Upper lobe of right lung (tissue), 1 donor: ENCODE data around the gene GCK. TPM values are rescaled to one million over a fixed set of nuclear protein-coding genes. Genes with fewer than 3 reads are reported as not detected.

ENCODE experiments used
- ATAC-seq: fragments of 200-7000 bp; cut with Tn5 transposase; one replicate; pipeline ENCODE4 v1.9.1; 2020; ENCODE audit warnings: mild to moderate bottlenecking, moderate library complexity
- DNase-seq: peaks from one replicate; pipeline ENCODE4 v3.0.0-alpha.2; 2020
- H3K27ac ChIP-seq: fragments of 200-600 bp; one replicate; pipeline ENCODE4 v1.8.0; 2022
- H3K27me3 ChIP-seq: fragments of 200-600 bp; one replicate; pipeline ENCODE4 v1.8.0; 2022; ENCODE audit warnings: mild to moderate bottlenecking
- H3K36me3 ChIP-seq: fragments of 200-600 bp; one replicate; pipeline ENCODE4 v1.8.0; 2022
- H3K4me1 ChIP-seq: fragments of 200-600 bp; one replicate; pipeline ENCODE4 v1.8.0; 2022
- H3K4me3 ChIP-seq: fragments of 200-600 bp; one replicate; pipeline ENCODE4 v1.8.0; 2022; ENCODE audit warnings: mild to moderate bottlenecking
- H3K9me3 ChIP-seq: fragments of 200-600 bp; one replicate; pipeline ENCODE4 v1.8.0; 2022
- intact Hi-C: fragments of 100-400 bp; cut with DNase I; formaldehyde crosslinking; loops from one replicate; pipeline ENCODE4 v1.11.0; 2022
- total RNA-seq: library from RNA; stranded (reverse); fragmentation: NEBNext Ultra II Directional; extraction: Animal tissue kit (Norgen Biotek cat#: 25700); gene quantifications from one replicate; pipeline ENCODE4 v1.2.1, GENCODE V29; 2021
- TF ChIP-seq, protein P1 (sequence below): fragments of 200-600 bp; IDR thresholded peaks from one replicate; pipeline ENCODE4 v1.8.0; 2022; ENCODE audit warnings: antibody characterized with exemption
- donor health status: DM: no; HTN: yes; CAD: no; lungs with severe emphysema.

GCK gene
- total RNA-seq, 1 donor from 2014 or later = 0.23 TPM

DNA sequence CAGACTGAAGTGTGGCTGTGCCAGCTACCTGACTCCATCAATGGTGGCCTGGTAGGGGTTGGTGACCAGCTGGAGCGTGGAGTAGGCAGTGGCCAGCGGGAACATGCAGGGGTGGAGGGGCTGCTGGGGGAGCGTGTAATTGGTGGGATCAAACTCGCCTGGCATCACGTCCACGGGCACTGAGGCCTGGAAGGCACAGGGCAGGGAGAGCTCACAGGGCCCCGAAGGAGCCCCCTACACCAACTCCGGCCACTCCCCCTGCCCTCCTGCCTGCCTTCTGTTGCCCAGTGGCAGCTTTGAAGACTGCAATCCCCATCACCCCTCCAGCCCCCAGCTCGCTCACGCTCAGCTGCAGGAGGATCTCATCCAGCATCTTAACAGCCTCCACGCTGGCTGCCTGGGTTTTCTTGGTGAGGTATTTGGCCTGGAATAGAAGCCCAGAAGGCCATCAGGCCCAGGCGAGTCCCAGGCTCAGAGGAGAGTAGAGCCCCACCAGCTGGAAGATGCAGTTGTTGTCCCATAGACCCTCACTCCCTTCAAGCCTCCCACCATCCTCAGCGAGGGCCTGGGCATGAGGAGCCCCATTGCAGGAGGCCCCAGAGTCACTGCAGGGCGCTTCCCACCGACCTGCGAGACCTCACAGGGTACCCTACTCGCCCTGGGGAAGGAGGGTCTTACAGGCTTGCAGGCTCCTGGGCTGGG is 73.0 kb downstream of the GCK start:
- Histone ChIP-seq H3K27ac (no peak overlapping the region), H3K4me3 (no peak overlapping the region), H3K27me3 (no peaks in the 10 kb centered on the region), H3K4me1 (no peaks in the 10 kb centered on the region), H3K9me3 (no peaks in the 10 kb centered on the region), H3K36me3 (peaks cover 32% of the 10 kb centered on the region)
- no peak for ATAC-seq
- TF ChIP-seq, protein P1, sequence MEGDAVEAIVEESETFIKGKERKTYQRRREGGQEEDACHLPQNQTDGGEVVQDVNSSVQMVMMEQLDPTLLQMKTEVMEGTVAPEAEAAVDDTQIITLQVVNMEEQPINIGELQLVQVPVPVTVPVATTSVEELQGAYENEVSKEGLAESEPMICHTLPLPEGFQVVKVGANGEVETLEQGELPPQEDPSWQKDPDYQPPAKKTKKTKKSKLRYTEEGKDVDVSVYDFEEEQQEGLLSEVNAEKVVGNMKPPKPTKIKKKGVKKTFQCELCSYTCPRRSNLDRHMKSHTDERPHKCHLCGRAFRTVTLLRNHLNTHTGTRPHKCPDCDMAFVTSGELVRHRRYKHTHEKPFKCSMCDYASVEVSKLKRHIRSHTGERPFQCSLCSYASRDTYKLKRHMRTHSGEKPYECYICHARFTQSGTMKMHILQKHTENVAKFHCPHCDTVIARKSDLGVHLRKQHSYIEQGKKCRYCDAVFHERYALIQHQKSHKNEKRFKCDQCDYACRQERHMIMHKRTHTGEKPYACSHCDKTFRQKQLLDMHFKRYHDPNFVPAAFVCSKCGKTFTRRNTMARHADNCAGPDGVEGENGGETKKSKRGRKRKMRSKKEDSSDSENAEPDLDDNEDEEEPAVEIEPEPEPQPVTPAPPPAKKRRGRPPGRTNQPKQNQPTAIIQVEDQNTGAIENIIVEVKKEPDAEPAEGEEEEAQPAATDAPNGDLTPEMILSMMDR = no peak
- intact Hi-C loops = no loop called here
- no peak for DNase-seq

- no peaks in the 10 kb centered on the region for H3K4me1 ChIP-seq
- peaks cover 41% of the 10 kb centered on the region for H3K36me3 ChIP-seq
- DNase-seq = no peak
- H3K4me3 ChIP-seq = no peak overlapping the region
- ATAC-seq = no peak
- H3K9me3 ChIP-seq = no peaks in the 10 kb centered on the region
- H3K27me3 ChIP-seq = no peaks in the 10 kb centered on the region
- intact Hi-C loops = no loop called here
- TF ChIP-seq, protein P1 = no peak
- H3K27ac ChIP-seq = no peak overlapping the region
Observed at GRCh38 chr7:44114586-44115310, 74.5 kb downstream of the GCK start.

DNA sequence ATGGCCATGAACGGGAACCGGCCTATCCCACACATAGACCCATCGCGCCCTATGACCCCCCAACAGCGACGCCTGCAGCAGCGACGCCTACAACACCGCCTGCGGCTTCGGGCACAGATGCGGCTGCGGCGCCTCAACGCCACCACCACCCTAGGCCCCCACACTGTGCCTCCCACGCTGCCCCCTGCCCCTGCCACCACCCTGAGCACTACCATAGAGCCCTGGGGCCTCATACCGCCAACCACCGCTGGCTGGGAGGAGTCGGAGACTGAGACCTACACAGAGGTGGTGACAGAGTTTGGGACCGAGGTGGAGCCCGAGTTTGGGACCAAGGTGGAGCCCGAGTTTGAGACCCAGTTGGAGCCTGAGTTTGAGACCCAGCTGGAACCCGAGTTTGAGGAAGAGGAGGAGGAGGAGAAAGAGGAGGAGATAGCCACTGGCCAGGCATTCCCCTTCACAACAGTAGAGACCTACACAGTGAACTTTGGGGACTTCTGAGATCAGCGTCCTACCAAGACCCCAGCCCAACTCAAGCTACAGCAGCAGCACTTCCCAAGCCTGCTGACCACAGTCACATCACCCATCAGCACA is 75.4 kb downstream of the GCK start:
- intact Hi-C loops = no loop called here
- TF ChIP-seq, protein P1 = no peak
- Histone ChIP-seq H3K4me1 (no peaks in the 10 kb centered on the region), H3K36me3 (peaks cover 41% of the 10 kb centered on the region), H3K4me3 (no peak overlapping the region), H3K27ac (no peak overlapping the region), H3K27me3 (no peaks in the 10 kb centered on the region), H3K9me3 (no peaks in the 10 kb centered on the region)
- no peak for DNase-seq
- ATAC-seq = no peak

GRCh38 chr7:44112997-44113763 is 76.1 kb downstream of the GCK start:
- no peak overlapping the region for H3K27ac ChIP-seq
- peaks cover 41% of the 10 kb centered on the region for H3K36me3 ChIP-seq
- intact Hi-C loops = no loop called here
- no peaks in the 10 kb centered on the region for H3K27me3 ChIP-seq
- ATAC-seq (no peak), DNase-seq (no peak)
- H3K4me3 ChIP-seq = no peak overlapping the region
- TF ChIP-seq, protein P1 = no peak
- no peaks in the 10 kb centered on the region for H3K9me3 ChIP-seq
- no peaks in the 10 kb centered on the region for H3K4me1 ChIP-seq

- peaks cover 45% of the 10 kb centered on the region for H3K36me3 ChIP-seq
- intact Hi-C loops = no loop called here
- no peaks in the 10 kb centered on the region for H3K4me1 ChIP-seq
- ATAC-seq (no peak), DNase-seq (no peak)
- H3K27me3 ChIP-seq = no peaks in the 10 kb centered on the region
- no peak overlapping the region for H3K4me3 ChIP-seq
- H3K9me3 ChIP-seq = no peaks in the 10 kb centered on the region
- no peak overlapping the region for H3K27ac ChIP-seq
- TF ChIP-seq, protein P1 = no peak
Observed at GRCh38 chr7:44112231-44112996, 76.8 kb downstream of the GCK start.
